ENCODE data around the gene VCX2.

DNA sequence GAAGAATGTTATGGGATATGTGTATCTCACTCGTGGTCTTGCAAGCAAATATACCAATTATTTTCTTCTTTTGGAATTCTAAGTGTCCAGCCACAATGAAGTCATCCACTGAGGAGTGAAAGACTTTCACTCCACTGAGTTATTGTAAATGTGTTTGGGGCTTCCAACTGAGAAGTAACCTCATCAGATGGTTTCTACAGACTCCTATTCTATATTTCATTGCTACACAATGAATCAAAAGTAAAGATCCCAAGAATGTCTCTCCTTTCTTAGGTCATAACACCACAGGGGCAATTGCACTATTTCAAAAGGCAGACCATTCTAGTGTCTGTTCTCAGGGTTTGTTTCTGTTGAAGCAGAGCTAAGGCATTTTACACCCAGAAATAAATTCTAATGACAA lies 12.3 kb upstream of the VCX2 start:
- TF ChIP-seq CTCF (conservative IDR thresholded peaks at IDR 0.05 in 1 of 2, IDR thresholded peaks at IDR 0.05 in 1 of 2; ENCODE audit: low read depth in 1 of 2, low read length in 2 of 2), result no peak
- TF ChIP-seq EZH2 (IDR thresholded peaks at IDR 0.05; ENCODE audit: low read length, missing control alignments), result no peak
